A673 (cell line): ENCODE data around the gene MIS18A.

Source experiments
- CTCF ChIP-seq: fragments of 300-800, 200-600 bp; sonication (generic); conservative IDR thresholded peaks from 2 replicates; pipeline ENCODE4 v1.5.1; 2017; ENCODE audit warnings: low read depth, mild to moderate bottlenecking, antibody characterized with exemption, low read length, moderate library complexity, mixed read lengths
- EZH2 ChIP-seq: fragments of 200-600 bp; sonication (generic); IDR thresholded peaks from 2 replicates; pipeline ENCODE4 v1.6.1; 2017; ENCODE audit warnings: borderline replicate concordance, low read depth, mild to moderate bottlenecking, mixed read lengths, antibody characterized with exemption, low read length; ENCODE audit not compliant: poor library complexity, severe bottlenecking

DNA sequence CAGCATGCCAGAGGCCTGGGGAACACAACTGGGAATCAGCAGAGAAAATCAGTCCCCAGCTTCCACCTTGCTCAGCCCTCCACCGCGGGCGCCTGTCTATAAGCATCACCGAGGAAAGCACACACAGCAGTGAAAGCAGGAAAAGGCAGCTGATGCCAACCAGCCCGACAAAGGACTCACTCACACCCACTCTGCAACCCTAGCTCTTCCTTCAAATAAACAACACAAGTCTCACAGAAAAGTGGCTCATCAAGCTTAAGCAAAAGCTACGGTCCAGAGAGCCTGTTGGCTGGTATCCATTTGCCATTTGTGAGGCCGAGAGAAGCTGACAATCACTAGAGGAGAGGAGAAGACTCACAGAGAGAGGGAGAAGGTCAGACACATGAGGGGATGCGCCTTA, 46.9 kb upstream of the MIS18A start:
- TF ChIP-seq CTCF (no peak), EZH2 (no peak)
